Breast epithelium (tissue), 4 donors: ENCODE data around the gene BABAM2. TPM values are rescaled to one million over a fixed set of nuclear protein-coding genes. Genes with fewer than 3 reads are reported as not detected.

Source experiments
- DNase-seq, 2 donors: peaks; one replicate each; pipeline ENCODE4 v3.0.0-alpha.2; 2019; ENCODE audit warnings: low spot score in 2 of 2
- H3K27ac ChIP-seq, 2 donors: fragments of 200-600 bp; sonication (generic) in 1 of 2; one replicate each; pipeline ENCODE4 v1.5.1; 2016 to 2019; ENCODE audit warnings: mild to moderate bottlenecking in 1 of 2
- H3K27me3 ChIP-seq, 2 donors: fragments of 200-600 bp; sonication (generic) in 1 of 2; one replicate each; pipeline versions ENCODE4 v1.5.1 to v1.6.0; 2017 to 2019; ENCODE audit warnings: control low read depth in 1 of 2, mild to moderate bottlenecking in 1 of 2
- H3K36me3 ChIP-seq: fragments of 200-600 bp; one replicate; pipeline ENCODE4 v1.5.1; 2019
- H3K4me1 ChIP-seq, 2 donors: fragments of 200-600 bp; sonication (generic); one replicate each; pipeline ENCODE4 v1.5.1; 2016 to 2019; ENCODE audit warnings: control low read depth in 1 of 2
- H3K4me3 ChIP-seq, 3 donors: fragments of 200-600 bp; sonication (generic); 1 replicate in 2 of 3; 2 replicates in 1 of 3; pipeline ENCODE4 v1.5.1; 2016 to 2019; ENCODE audit warnings: mild to moderate bottlenecking in 3 of 3, moderate library complexity in 2 of 3
- H3K9me3 ChIP-seq, 2 donors: fragments of 200-600 bp; sonication (generic) in 1 of 2; one replicate each; pipeline ENCODE4 v1.5.1; 2016 to 2019; ENCODE audit warnings: control low read depth in 1 of 2
- CTCF ChIP-seq, 3 donors: fragments of 450-650 bp; IDR thresholded peaks; one replicate each; pipeline ENCODE4 v1.5.1; 2016 to 2017; ENCODE audit warnings: antibody characterized with exemption in 3 of 3, mild to moderate bottlenecking in 3 of 3, moderate library complexity in 3 of 3
- POLR2A ChIP-seq: fragments of 450-650 bp; IDR thresholded peaks from one replicate; pipeline ENCODE4 v1.6.1; 2016; ENCODE audit warnings: antibody characterized with exemption, mild to moderate bottlenecking, moderate library complexity
- POLR2AphosphoS5 ChIP-seq, 3 donors: sonication (generic); formaldehyde crosslinking; IDR thresholded peaks; one replicate each; pipeline ENCODE4 v1.6.1; 2017; ENCODE audit warnings: antibody characterized with exemption in 3 of 3
- intact Hi-C: fragments of 100-400 bp; cut with DNase I; formaldehyde crosslinking; loops from one replicate; pipeline ENCODE4 v1.15.1; 2023; ENCODE audit warnings: low total_unique reads
- total RNA-seq, 3 donors: library from RNA; depleted of rRNA; stranded (reverse); fragments of >200 nt; gene quantifications; one replicate each; pipeline ENCODE4 v1.1.0, GENCODE V29; 2016

BABAM2 gene
- total RNA-seq, 3 donors from 2014 or later, result 34.7 to 46.2 (median 37.4) TPM

GRCh38 chr2:28239207-28239606 lies 348.7 kb downstream of the BABAM2 start:
- no peaks in the 10 kb centered on the region for H3K27me3 ChIP-seq
- no peaks in the 10 kb centered on the region for H3K36me3 ChIP-seq
- no peak for DNase-seq
- intact Hi-C loops, result no loop called here
- no peaks in the 10 kb centered on the region for H3K4me1 ChIP-seq
- H3K9me3 ChIP-seq, result no peaks in the 10 kb centered on the region
- H3K27ac ChIP-seq, result no peak overlapping the region
- TF ChIP-seq POLR2AphosphoS5 (IDR thresholded peaks at IDR 0.05), result no peak
- no peak overlapping the region for H3K4me3 ChIP-seq

DNA sequence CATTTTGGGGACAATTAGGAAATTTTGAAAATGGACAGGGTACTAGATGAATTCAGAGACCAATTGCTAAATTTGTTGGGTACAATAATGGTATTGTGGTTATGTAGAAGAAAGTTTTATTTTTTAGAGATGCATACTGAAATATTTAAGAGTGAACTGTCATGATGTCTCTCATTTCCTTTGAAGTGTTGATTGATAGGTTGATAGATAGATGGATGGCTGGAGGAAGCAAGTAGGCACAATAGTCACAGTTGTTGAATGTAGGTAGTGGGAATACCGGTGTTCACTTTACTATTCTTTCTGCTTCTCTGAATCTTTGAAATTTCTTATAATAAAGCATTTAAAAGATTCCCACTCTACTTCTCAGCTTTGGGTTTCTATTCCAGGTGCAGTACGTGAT lies 350.4 kb downstream of the BABAM2 start:
- no peak overlapping the region for H3K4me3 ChIP-seq
- DNase-seq, result no peak

GRCh38 chr2:28247290-28247689 lies 356.8 kb downstream of the BABAM2 start:
- H3K4me3 ChIP-seq, result no peak overlapping the region
- no peak overlapping the region for H3K27ac ChIP-seq
- no peak for DNase-seq
- no peaks in the 10 kb centered on the region for H3K4me1 ChIP-seq
- no peaks in the 10 kb centered on the region for H3K9me3 ChIP-seq
- TF ChIP-seq POLR2A, result no peak
- no peak for TF ChIP-seq CTCF (IDR thresholded peaks at IDR 0.05)
- TF ChIP-seq POLR2AphosphoS5 (IDR thresholded peaks at IDR 0.05), result no peak
- no peaks in the 10 kb centered on the region for H3K27me3 ChIP-seq
- H3K36me3 ChIP-seq, result no peaks in the 10 kb centered on the region
- intact Hi-C loops, result no loop called here

More for the DNA sequence above, 350.4 kb downstream of the BABAM2 start:
- no peaks in the 10 kb centered on the region for H3K4me1 ChIP-seq
- H3K9me3 ChIP-seq, result no peaks in the 10 kb centered on the region
- H3K27ac ChIP-seq, result no peak overlapping the region
- TF ChIP-seq POLR2A (no peak), CTCF (IDR thresholded peaks at IDR 0.05) (no peak), POLR2AphosphoS5 (IDR thresholded peaks at IDR 0.05) (no peak)
- H3K36me3 ChIP-seq, result no peaks in the 10 kb centered on the region
- H3K27me3 ChIP-seq, result no peaks in the 10 kb centered on the region
- intact Hi-C loops, result no loop called here

- Histone ChIP-seq H3K36me3 (no peaks in the 10 kb centered on the region), H3K4me3 (no peak overlapping the region), H3K27ac (no peak overlapping the region), H3K4me1 (no peaks in the 10 kb centered on the region), H3K9me3 (no peaks in the 10 kb centered on the region), H3K27me3 (no peaks in the 10 kb centered on the region)
- intact Hi-C loops, result no loop called here
- DNase-seq, result no peak
- no peak for TF ChIP-seq POLR2AphosphoS5 (IDR thresholded peaks at IDR 0.05)
Measured at GRCh38 chr2:28247734-28248133, 357.2 kb downstream of the BABAM2 start.

DNA sequence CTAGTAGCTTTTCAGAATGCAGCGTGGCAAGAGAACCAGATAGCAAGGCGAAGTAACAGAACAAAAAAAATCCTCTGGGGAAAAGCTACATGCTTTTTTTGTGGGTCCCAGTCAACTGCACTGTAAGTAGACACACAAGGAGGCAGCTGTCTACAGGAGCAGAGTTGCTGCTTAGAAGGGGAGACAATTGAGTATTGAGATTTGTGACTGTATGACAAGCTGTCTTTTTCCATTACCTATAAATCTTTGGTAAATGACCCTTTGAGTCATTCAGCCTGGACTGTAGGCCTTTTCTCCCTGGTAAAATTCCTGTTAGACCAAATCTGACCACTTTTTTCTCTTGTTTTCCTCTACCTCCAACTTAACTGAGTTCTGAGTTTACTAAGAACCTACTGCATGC lies 358.0 kb downstream of the BABAM2 start:
- Histone ChIP-seq H3K4me3 (no peak overlapping the region), H3K36me3 (no peaks in the 10 kb centered on the region), H3K9me3 (no peaks in the 10 kb centered on the region), H3K4me1 (no peaks in the 10 kb centered on the region), H3K27me3 (no peaks in the 10 kb centered on the region), H3K27ac (no peak overlapping the region)
- intact Hi-C loops, result no loop called here
- TF ChIP-seq CTCF (IDR thresholded peaks at IDR 0.05), result no peak
- no peak for TF ChIP-seq POLR2AphosphoS5 (IDR thresholded peaks at IDR 0.05)
- TF ChIP-seq POLR2A, result no peak
- no peak for DNase-seq

GRCh38 chr2:28250006-28250405 lies 359.5 kb downstream of the BABAM2 start:
- Histone ChIP-seq H3K9me3 (no peaks in the 10 kb centered on the region), H3K27me3 (no peaks in the 10 kb centered on the region), H3K27ac (no peak overlapping the region), H3K4me1 (no peaks in the 10 kb centered on the region), H3K36me3 (no peaks in the 10 kb centered on the region), H3K4me3 (no peak overlapping the region)
- no peak for DNase-seq
- TF ChIP-seq POLR2A (no peak), POLR2AphosphoS5 (IDR thresholded peaks at IDR 0.05) (no peak), CTCF (IDR thresholded peaks at IDR 0.05) (no peak)
- intact Hi-C loops, result no loop called here
